HG03097 (cell line): Measurements from ENCODE around the gene WNT7B.

Experiments
- ATAC-seq: cut with Tn5 transposase; IDR thresholded peaks from one replicate; pipeline ENCODE4 v1.9.1; 2021; ENCODE audit not compliant: unreplicated experiment, low FRiP score

Gene WNT7B

GRCh38 chr22:45997077-45997776 is 20.3 kb upstream of the WNT7B start:
- ATAC-seq, result no peak

- ATAC-seq, result no peak
Observed at GRCh38 chr22:45996241-45997076, 19.5 kb upstream of the WNT7B start.

DNA sequence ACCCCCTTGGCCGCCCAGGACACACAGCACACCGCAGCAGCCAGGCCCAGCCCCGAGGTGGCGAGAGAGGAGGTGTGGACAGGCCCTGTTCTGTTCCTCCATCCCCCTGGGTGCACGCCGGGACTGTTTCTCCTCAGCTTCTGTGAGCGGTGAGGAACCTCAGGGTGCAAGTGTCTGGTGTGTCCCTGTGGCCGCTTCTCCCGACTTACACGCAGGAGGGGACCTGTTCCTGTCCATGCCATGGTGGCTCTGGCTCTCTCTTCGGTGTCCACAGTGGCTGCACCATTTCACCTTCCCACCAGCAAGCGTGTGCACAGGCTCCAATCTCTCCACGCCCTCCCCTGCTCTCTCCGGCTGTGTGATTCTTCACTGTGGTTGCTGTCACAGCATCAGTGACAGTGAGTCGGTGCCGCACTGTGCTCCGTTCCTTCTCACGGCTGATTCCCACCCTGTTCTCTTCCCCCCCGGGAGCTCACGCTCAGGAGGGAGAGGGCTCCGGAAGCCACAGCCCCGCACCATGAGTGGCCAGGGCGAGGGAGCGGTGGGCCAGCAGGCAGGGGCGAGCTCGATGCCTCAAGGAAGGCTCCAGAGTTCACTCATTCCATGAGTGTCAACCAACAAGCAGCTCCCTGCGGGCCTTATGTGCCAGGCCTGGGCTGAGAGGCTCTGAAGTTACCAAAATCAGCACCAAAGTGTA is 18.6 kb upstream of the WNT7B start:
- no peak for ATAC-seq

- ATAC-seq, result no peak
Observed at GRCh38 chr22:45994491-45995404, 17.8 kb upstream of the WNT7B start.

DNA sequence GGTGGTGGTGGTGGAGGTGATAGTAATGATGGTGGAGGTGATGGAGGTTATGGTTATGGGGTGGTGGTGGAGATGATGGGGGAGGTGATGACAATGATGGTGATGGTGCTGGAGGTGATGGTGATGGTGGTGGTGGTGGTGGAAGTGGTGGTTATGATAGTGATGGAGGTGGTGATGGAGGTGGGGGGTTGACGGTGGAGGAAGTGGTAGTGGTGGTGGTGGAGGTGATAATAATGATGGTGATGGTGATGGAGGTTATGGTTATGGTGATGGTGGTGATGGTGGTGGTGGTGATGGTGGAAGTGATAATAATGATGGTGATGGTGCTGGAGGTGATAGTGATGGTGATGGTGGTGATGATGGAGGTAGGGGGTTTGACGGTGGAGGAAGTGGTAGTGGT is 16.9 kb upstream of the WNT7B start:
- ATAC-seq, result no peak

- ATAC-seq, result no peak
Observed at GRCh38 chr22:45993143-45993692, 16.3 kb upstream of the WNT7B start.

GRCh38 chr22:45992737-45993136 is 15.8 kb upstream of the WNT7B start:
- no peak for ATAC-seq

DNA sequence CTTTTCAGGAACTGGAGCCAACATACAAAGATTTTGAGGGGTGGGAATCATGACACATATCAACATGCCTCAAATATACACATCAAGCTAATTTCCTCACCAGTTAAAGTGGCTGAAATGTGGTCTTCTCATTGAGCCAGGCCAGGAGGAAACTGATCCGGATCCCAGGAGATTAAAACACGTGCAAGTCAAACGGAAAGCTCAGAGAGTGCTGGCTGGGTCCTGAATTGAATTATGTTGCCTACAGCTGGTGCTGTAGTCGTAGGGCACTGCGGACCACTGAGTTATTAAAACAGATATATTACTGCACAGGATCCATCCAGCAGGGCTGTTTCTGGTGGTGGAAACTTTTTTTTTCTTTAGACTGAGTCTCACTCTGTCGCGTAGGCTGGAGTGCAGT is 14.1 kb upstream of the WNT7B start:
- ATAC-seq, result no peak

GRCh38 chr22:45987136-45987861 is 10.3 kb upstream of the WNT7B start:
- no peak for ATAC-seq

DNA sequence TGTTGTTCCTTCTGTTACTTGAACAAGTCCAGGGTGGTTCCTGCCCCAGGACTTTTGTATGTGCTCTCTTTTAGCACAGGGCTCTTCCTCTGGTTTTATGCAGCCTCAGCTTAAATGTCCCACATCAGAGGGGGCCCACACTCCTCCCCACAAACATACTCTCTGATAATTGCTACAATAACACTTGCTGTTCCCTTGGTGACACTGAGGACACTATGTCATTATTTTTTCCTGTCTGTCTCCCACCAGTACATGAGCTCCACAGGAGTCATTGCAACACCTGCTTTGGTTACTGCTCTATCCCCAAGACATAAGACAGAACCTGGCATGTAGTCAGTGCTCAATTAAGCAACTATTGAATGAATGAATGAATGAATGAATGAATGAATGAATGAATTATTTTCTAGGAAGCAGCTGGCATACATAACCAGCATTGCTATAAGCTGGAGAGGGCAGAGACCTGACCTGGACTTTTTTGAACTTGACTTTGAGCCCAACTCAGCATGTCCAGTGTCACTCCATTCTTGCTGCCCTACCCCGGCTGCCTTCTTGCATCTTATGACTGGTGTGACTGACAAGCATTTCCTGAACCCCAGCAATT is 7.5 kb upstream of the WNT7B start:
- ATAC-seq, result no peak

GRCh38 chr22:45983797-45984196 is 6.8 kb upstream of the WNT7B start:
- ATAC-seq, result no peak

GRCh38 chr22:45980761-45981160 is 3.8 kb upstream of the WNT7B start:
- ATAC-seq, result no peak

DNA sequence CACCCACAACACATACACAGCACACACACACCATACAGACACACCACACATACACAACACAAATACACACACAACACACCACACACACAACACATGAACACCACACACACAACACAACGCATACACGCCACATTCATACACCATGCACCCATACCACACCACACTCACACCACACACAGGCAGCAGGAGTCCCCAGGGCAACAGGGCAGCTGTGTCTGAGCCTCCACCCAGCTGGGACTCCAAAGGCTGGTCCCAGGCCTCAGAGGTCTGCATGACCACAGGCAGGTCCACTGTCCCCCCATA is 3.3 kb upstream of the WNT7B start:
- ATAC-seq, result no peak

- no peak for ATAC-seq
Observed at GRCh38 chr22:45978275-45978713, 1.3 kb upstream of the WNT7B start.

DNA sequence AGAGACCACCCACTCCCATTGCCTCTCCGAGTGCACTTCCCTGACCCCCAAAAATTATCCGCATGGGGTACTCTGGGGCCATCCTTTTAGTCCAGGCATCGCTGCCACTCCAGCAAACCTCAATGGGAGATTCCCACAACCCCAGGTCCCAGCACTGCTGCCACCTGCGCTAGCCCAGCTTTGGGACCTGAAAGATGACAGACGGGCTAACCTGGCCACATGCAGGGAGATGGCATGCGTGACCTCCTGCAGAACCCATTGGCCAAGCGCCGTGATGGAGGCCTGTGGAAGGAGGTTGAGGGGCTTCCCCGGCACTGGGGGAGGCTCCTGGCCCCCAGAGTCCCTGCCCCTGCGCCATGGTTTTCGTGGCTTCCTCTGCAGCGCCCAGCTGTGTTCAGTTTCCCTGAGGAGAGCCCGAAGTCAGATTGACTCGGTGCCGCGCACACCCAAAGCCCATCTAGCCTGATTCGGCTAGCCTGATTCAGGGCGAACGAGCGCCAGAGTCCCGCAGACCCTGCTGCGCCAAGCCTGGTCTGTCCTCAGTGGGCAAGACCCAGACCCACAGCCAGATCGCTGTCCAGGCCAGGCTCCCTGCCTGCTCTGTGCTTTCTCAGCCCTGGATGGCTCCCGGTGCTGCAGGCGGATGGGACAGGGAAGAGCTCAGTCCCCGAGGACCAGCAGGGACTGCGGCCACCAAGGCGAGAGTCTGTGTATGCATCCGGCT is 751 bp upstream of the WNT7B start:
- ATAC-seq, result no peak

DNA sequence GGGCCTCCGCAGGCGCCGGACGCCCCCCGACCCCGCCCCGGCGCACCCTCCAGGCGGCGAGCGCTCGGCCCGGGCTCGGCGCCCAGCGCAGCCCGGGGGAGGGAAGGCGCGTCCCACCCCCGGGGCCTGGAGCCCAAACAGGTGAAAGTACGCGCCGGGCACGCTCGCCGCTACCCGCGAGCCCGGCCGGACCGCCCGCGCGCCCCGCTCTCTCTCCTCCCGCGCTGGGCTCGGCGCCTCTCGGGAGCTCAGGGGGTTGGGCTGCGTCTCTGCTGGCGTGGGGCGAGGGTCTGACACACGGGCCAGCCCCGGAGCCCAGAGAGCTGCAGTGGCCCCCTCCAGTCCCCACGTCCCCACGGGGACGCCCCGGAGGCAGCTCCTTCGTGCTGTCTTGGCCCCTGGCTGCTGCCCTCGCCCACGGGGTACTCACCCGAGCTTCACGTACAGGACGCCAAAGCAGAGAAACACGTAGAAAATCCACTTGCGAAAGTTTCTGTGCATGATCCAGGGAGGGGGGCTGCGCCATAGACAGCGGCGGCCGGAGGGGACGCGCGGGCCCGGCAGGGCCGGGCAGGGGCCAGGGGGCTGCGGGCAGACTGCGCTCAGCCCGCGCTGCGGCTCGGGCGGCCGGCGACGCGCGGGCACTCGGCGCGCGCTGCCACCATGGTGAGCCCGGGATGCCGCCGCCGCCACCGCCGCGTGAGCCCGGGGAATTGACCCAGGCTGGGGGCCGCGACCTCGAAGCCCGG is 534 bp downstream of the WNT7B start:
- no peak for ATAC-seq

- no peak for ATAC-seq
Observed at GRCh38 chr22:45975164-45976161, 1.5 kb downstream of the WNT7B start.
